ENCODE measurements around the gene BUB1B.

DNA sequence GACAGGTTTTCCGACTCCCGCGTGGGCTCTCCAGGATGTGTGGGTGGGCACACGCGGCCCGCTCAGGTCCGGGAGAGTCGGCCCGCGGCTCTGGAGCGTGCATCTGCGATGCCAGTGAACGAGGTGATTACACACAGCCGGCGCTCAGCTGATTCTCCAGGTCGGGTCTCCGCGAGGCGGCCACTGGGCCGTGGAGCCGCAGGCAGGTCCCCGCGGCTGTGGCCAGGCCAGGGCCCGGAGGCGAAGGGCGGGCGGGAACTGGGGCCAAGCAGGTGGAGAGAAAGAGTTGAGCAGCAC is 91.2 kb downstream of the BUB1B start:
- TF ChIP-seq POLR2A (IDR thresholded peaks at IDR 0.05; ENCODE audit: low read depth, low read length) (no peak), TAF1 (IDR thresholded peaks at IDR 0.05; ENCODE audit: low read depth, low read length) (no peak), POLR2AphosphoS5 (IDR thresholded peaks at IDR 0.05; ENCODE audit: low read depth, low read length) (no peak), PAX5 (IDR thresholded peaks at IDR 0.05; ENCODE audit: insufficient read depth, low read length, severe bottlenecking) (no peak), SPI1 (IDR thresholded peaks at IDR 0.05; ENCODE audit: low read depth, low read length) (no peak), POU2F2 (IDR thresholded peaks at IDR 0.05; ENCODE audit: low read depth, low read length) (no peak)

Measured in GM12891 (cell line).